Hematopoietic multipotent progenitor cell treated with erythropoietin and hydrocortisone succinate and interleukin-3 and kit ligand, for 4 days (in vitro differentiated cells): ENCODE measurements around the gene VANGL1.

Experiments
- DNase-seq: peaks from one replicate; pipeline ENCODE4 v3.0.0-alpha.2; 2015

The VANGL1 gene

GRCh38 chr1:115669886-115670285, 28.1 kb downstream of the VANGL1 start:
- no peak for DNase-seq

DNA sequence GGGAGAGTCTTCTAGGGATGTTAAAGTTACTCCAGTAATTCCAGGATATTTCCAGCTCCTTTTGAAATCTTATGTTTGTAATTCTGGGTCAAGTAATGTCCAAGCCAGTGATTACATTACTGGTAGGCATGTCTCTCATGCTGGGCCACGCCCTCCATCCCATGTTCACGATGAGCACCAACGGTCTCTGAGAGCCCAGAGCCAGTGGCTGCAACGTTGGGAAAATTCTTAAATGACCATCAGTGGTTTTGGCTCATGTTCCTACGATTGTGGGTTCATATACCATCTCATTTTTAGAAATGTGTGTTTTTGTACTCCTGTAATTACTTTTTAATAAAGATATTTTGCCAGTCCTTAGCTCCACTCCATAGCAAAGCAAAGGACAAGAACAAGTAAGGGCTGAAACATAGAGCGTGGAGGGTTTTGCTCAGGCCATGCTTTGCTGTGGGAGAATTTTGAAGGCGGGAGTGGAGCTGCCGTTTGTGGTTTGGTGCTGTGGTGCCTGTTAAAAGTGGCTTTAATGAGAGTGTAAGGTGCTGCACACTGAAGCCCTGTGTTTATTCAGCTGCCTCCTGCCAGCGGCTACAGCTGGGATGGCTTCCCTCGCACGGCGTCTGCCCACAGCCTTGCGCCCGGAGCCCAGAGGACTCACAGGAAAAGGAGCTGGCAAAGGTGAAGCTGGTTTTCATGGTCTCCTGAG, 28.9 kb downstream of the VANGL1 start:
- DNase-seq, result peak; percentile 59

DNA sequence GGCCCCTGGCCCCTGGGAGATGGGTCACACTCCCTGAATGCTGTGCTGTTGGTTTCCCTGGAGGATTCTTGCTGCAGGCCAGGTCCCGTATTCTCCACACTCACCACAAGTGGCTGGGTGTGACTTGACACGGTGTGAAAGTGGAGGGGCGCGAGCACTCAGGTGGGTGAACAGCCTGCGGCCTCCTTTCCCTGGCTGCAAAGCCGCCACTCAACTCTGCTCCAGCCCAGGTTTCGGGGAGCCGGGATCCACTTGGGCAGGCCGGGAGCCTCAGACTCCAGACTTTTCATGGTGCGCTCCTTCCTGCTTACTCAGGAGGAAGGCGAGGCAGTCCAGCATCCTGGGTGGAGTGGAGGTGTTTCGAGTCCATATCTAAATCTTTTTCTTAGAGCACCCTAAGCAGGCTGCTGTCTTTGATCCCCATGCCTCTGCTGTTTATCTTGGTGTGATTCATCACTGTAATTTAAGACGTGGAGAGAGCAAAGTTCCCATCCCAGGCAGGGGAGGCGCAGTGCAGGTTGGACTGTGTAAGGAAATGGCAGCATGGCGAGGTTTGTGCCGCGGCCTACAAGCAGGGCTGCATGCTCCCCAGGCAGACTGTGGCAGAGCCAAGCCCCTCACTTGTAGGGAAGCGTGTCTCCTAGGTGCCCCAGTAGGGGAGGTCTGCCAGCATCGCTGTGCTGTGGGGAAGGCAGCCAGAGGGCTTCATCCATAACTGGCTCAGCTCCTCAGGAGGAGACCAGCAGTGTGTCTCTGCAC, 29.6 kb downstream of the VANGL1 start:
- no peak for DNase-seq

GRCh38 chr1:115672224-115673009, 30.6 kb downstream of the VANGL1 start:
- DNase-seq, result no peak

GRCh38 chr1:115676498-115677181, 34.9 kb downstream of the VANGL1 start:
- no peak for DNase-seq

- DNase-seq, result peak; percentile 44
These were observed 35.4 kb downstream of the VANGL1 start for GRCh38 chr1:115677182-115677555.

DNA sequence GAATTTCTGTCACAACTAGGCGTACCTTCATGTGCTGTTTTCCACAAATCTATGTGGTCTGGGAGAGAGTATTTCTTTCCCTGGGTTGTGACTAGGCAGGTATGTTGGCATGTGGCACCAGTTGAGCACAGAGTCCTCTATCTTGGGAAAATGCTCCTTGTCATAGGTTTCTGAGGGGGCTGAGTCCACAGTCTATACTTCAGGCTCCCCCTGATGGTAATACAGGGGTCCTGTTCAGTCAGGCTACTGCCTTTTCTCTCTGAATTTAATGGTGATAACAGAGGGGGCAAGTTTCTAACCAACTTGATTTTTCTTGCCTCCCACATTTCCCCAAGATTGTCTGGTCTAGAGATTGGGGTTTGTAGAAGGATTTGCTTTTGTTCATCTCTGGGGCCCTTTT, 35.8 kb downstream of the VANGL1 start:
- peak; percentile 65 for DNase-seq

GRCh38 chr1:115678141-115678540, 36.4 kb downstream of the VANGL1 start:
- DNase-seq, result no peak

DNA sequence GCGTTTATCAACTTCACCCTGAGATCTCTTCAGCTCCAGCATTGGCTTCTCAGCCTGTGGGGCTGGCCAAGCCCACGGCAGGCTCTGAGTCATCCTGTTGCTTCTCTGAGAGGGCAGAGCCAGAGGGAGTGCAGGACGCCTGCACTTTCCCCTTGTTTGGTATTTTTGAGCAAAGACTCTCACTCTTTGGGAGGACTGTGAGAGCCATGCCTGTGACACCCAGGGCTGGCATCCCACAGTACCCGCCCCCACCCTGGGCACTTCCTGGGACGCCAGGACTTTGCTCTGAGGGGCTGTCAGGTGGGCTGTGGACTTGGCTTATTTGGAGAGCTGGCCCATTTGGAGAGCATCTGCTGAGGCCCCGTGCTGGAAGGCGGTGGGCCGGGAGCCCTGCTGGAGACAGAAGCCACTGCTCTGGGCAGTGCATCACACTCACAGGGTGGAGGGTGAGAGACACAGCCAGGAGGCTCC, 37.4 kb downstream of the VANGL1 start:
- no peak for DNase-seq

GRCh38 chr1:115680730-115681111, 39.0 kb downstream of the VANGL1 start:
- DNase-seq, result no peak

DNA sequence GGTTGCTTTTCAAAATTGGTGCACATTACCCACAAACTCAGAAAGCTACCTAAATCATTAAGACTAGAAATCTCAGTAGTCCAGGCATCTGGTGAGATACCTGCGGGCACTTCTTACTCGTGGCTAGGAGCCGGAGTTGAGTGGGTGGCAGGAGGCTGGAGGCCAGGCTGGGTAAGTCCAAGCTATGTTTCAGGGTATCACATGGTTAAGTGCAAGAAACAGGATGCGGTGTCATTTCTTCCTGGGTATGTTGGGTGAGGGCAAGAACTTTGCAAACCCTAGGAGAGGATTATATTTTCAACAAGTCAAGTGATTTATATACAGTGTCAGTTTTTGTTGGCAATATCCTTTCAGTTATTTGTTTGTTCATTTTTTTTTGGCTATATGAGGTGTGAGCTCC, 41.0 kb downstream of the VANGL1 start:
- no peak for DNase-seq

DNA sequence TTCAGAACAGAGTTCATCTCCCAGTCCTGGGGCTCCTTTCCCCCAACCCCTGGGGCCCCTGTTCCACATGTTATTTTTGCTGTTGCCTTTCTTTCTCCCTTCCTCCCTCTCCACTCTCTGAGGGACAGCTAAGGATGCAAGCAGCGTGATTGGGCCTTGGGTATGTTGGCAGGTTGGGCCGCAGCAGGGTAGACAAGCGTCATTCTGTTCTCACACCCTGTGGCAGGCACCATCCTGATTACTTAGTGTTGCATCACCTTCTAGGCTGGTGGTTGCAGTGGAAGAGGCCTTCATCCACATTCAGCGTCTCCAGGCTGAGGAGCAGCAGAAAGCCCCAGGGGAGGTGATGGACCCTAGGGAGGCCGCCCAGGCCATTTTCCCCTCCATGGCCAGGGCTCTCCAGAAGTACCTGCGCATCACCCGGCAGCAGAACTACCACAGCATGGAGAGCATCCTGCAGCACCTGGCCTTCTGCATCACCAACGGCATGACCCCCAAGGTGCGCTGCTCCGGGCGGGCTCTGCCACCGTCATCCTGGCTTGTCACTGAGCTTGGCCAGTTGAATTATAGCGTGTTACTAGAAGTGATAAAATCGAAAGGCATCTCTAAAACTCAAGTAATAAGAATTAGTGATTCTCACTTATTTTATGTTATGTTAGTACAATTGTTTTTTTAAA, 43.4 kb downstream of the VANGL1 start:
- DNase-seq, result no peak

DNA sequence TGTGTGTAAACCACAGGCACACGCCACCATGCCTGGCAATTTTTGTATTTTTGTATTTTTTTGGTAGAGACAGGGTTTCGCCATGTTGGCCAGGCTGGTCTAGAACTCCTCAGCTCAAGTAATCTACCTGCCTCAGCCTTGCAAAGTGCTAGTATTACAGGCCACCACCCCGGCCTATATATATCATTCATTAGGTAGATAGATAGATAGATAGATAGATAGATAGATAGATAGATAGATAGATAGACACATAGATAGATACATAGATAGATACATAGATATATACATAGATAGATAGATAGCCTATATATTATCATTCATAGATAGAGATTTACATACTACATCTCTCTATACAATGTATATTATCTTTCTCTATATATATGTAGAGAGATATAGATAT, 46.0 kb downstream of the VANGL1 start:
- no peak for DNase-seq

DNA sequence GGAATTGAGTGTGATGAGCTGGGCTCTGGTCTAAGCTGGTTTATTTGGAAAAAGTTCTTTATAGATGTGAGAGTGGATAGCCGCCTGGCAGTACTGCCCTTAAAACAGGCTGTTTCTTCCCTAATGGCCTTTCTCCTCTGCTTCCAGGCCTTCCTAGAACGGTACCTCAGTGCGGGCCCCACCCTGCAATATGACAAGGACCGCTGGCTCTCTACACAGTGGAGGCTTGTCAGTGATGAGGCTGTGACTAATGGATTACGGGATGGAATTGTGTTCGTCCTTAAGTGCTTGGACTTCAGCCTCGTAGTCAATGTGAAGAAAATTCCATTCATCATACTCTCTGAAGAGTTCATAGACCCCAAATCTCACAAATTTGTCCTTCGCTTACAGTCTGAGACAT, 49.2 kb downstream of the VANGL1 start:
- no peak for DNase-seq

DNA sequence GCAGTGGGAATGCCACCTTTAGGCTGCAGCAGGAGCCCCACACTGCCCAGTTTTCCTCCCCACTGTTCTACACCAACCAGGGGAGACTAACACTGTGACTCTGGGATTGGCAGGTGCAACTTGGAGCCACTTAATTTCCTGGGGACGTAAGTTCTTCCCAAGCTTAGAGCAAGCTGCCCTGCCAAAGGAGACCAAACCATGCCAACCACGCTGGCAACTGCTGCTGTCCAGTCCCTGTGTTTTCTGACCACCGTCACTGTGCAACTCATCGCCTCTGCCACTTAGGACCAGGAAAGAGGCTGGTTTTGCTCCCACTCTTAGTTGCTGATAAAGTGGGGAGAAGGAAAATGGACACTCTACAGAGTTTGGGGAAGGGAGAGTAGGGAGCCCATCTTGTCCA, 50.5 kb downstream of the VANGL1 start:
- DNase-seq, result no peak

DNA sequence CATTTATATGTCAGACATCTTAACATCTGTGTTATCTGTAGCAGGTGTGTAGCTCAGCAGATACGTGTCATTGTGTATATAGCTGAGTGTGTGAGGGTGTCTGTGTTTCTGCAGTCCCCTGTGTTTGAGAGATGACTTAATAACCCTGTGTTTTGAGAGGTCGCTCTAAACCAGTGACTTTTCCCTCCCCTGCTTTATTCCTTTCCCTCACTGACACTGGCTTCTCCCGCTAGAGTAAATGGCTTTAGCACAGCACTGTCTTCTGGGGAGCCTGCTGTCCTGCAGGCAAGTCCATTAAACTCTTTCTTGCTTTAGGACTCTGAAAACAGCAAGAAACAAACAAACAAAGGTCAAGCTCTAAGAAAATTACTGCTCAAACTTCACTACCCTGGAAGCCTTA, 53.0 kb downstream of the VANGL1 start:
- DNase-seq, result no peak

DNA sequence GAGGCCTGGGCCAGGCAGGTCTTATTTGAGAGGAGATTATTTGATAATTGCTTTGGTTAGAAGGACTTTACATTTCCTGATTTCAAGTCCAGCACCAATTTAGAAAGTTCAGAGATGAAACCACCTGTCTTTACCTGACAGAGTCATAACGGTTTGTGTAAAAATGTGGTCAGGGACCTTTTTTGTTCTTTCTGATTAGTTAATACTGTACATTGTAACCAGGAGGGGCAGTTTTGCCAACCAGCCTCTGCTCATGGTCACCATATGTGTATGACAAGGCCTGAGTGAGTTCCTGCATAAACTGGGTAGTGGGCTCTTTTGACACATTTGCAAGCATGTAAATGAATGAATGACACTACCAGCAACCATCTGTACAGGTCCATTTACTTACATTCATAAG, 55.8 kb downstream of the VANGL1 start:
- DNase-seq, result no peak

GRCh38 chr1:115701090-115701489, 59.3 kb downstream of the VANGL1 start:
- no peak for DNase-seq

- DNase-seq, result no peak
These were observed 61.2 kb downstream of the VANGL1 start for GRCh38 chr1:115702959-115703358.

DNA sequence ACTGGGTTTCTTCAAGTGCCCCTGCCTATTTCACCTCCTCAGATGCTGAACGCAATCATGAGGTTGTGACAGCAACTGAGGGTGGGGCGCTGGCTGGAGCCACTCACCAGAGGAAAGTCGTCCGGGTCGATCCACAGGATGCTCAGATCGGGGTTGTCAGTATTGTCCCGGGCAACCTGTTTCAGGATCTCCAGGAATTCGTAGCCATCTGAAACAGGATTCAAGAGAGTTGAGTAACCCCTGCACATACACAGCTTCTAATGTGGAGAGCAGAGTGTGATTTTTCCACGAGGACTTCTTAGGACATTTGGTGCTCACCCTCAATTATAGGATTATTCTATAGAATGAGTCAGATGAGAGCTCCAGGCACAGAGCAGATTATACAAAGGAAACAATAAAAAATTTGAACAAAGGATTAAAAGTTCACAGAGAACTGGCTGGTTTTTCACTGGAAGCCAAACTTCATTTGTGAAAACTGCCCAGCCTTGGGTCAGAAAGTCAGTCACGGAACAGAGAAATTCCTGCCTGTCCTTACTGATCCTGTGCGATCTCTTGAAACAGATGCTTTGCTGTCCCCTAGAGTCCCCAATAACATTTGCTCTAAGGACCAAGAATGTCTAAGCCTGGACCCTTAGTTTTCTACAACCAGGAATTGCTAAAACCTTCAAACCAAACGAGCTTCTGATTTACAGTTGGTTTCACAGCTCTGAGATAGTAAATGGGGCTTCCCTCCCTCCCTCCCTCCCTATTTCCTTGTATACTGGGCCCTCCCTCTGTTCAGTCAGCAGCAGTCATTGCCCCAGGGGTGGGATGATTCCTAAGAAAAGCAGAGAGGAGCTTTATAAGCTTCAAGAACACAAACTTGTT, 63.5 kb downstream of the VANGL1 start:
- DNase-seq, result no peak

DNA sequence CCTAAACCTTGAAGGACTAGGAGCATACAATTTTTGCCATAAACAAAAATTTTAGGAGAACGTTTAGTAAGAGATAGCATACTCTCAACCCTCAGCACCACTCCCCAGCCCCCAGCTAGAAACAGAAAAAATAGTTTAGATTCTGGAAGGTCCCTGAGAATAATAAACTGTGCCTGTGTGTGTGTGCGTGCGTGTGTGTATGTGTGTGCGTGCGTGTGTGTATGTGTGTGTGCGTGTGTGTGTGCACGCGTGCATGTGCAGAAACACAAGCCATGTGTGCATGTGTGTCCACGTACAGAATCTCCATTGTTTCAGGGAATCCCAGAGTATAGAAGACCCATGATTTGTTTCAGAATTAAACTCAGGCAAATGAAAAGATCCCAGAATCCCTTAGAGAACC, 64.2 kb downstream of the VANGL1 start:
- DNase-seq, result no peak
